ENCODE data around the gene DOCK3.

- no peak for TF ChIP-seq SP1 (IDR thresholded peaks at IDR 0.05)
- TF ChIP-seq CTCF (IDR thresholded peaks at IDR 0.05; ENCODE audit: low read depth, low read length, missing input control), result no peak
- TF ChIP-seq ATF3 (IDR thresholded peaks at IDR 0.05), result no peak
- TF ChIP-seq FOXA1 (IDR thresholded peaks at IDR 0.05), result no peak
- TF ChIP-seq YY1 (IDR thresholded peaks at IDR 0.05), result peak; percentile 31
- TF ChIP-seq RXRA (IDR thresholded peaks at IDR 0.05), result no peak
- no peak for TF ChIP-seq REST (IDR thresholded peaks at IDR 0.05)
- TF ChIP-seq TAF1 (conservative IDR thresholded peaks at IDR 0.05), result no peak
- TF ChIP-seq GABPA (IDR thresholded peaks at IDR 0.05 in 1 of 2, conservative IDR thresholded peaks at IDR 0.05 in 1 of 2), result no peak
- no peak for TF ChIP-seq RAD21 (IDR thresholded peaks at IDR 0.05)
- no peak for TF ChIP-seq MAX (IDR thresholded peaks at IDR 0.05)
- no peak for TF ChIP-seq HNF4G (IDR thresholded peaks at IDR 0.05)
- no peak for TF ChIP-seq EGR1 (IDR thresholded peaks at IDR 0.05; ENCODE audit: low read depth in 2 of 2)
These were observed 400.6 kb downstream of the DOCK3 start for GRCh38 chr3:51075221-51075775.

Data from liver (tissue), 3 donors.